ENCODE results near the gene SDHAF4.

GRCh38 chr6:70566751-70567382, at the start of gene SDHAF4:
- no peak for TF ChIP-seq EZH2 (IDR thresholded peaks at IDR 0.05)
- no peak for TF ChIP-seq CTCF (IDR thresholded peaks at IDR 0.05)
- TF ChIP-seq EZH2phosphoT487 (IDR thresholded peaks at IDR 0.05) = no peak

Measured in neural progenitor cell (in vitro differentiated cells).